Testis (tissue), 3 donors: Measurements from ENCODE around the gene PSMD1. TPM values are rescaled to one million over a fixed set of nuclear protein-coding genes. Genes with fewer than 3 reads are reported as not detected.

ENCODE experiments used
- DNase-seq: peaks from one replicate; pipeline ENCODE4 v3.0.0-alpha.2; 2019
- H3K27ac ChIP-seq, 2 donors: fragments of 200-600 bp; sonication (generic); one replicate each; pipeline ENCODE4 v1.5.1; 2019
- H3K27me3 ChIP-seq: fragments of 200-600 bp; sonication (generic); one replicate; pipeline ENCODE4 v1.5.1; 2019
- H3K36me3 ChIP-seq: fragments of 200-600 bp; sonication (generic); one replicate; pipeline ENCODE4 v1.5.1; 2017; ENCODE audit warnings: low read depth; ENCODE audit errors: missing control alignments
- H3K4me1 ChIP-seq: fragments of 200-600 bp; sonication (generic); one replicate; pipeline ENCODE4 v1.5.1; 2019
- H3K4me3 ChIP-seq, 2 donors: fragments of 200-600 bp; sonication (generic); one replicate each; pipeline ENCODE4 v1.5.1; 2017 to 2019
- H3K9me3 ChIP-seq: fragments of 200-600 bp; sonication (generic); one replicate; pipeline ENCODE4 v1.5.1; 2017
- POLR2A ChIP-seq: fragments of 450-650 bp; IDR thresholded peaks from one replicate; pipeline ENCODE4 v1.6.1; 2017; ENCODE audit warnings: antibody characterized with exemption, mild to moderate bottlenecking, moderate library complexity
- WGBS, 2 donors: methylation state at CpG; one replicate each; pipeline ENCODE4 v1.1.5; 2018; 5-methylcytosine and 5-hydroxymethylcytosine counted together
- intact Hi-C: fragments of 100-400 bp; cut with DNase I; formaldehyde crosslinking; loops from one replicate; pipeline ENCODE4 v1.15.1; 2023; ENCODE audit warnings: low total_unique reads
- polyA plus RNA-seq: library from polyadenylated mRNA; stranded (reverse); fragments of 350-450 nt; fragmentation: Illumina TruSeq; extraction: RNeasy Lipid Tissue Mini Kit (QIAGEN cat#74804); gene quantifications from one replicate; pipeline ENCODE4 v1.2.3, GENCODE V29; 2014; ENCODE audit warnings: low read depth, low replicate concordance; ENCODE audit not compliant: insufficient read depth
- total RNA-seq, 2 donors: library from RNA; depleted of rRNA; stranded (reverse); fragments of >200 nt; gene quantifications; one replicate each; pipeline ENCODE4 v1.2.3, GENCODE V29; 2016
- TF ChIP-seq, protein P1 (sequence below), 3 experiments: fragments of 450-650 bp in 2 of 3; fragments of 200-600 bp in 1 of 3; sonication (generic) in 1 of 3; IDR thresholded peaks; one replicate each; pipeline ENCODE4 v1.5.1; 2016 to 2019; ENCODE audit warnings: antibody characterized with exemption in 3 of 3, mild to moderate bottlenecking in 2 of 3, moderate library complexity in 1 of 3

The PSMD1 gene
- total and polyA plus RNA-seq, 3 donors from 2014 or later, result 60.8 to 69.6 (median 66.8) TPM

DNA sequence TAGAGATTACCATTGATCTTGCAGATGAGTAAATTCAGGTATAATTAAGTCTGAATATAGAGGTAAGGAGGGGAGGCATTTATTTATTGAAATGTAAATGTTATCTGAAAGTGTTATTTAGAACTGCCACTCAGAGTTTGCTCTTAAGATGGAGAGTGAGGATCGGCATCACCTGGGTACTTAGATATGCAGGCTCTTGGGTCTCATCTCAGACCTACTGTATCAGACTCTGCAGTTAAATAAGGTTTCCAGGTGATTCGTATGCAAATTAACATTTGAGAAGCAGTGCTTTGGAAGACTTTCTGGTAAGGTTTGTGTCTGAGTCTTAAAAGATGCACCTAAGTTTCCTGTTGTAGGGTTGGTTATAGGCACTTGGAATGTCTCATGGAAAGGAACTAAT is 59.0 kb downstream of the PSMD1 start:
- Histone ChIP-seq H3K27me3 (no peaks in the 10 kb centered on the region), H3K4me1 (peaks cover 3% of the 10 kb centered on the region), H3K4me3 (no peak overlapping the region), H3K36me3 (no peaks in the 10 kb centered on the region), H3K27ac (no peak overlapping the region), H3K9me3 (no peaks in the 10 kb centered on the region)
- intact Hi-C loops, result loop anchor here (10.0 kb wide), 1 partner anchor 79 kb away; the partner anchor contains the start of gene ARMC9
- DNase-seq, result no peak
- TF ChIP-seq, protein P1, sequence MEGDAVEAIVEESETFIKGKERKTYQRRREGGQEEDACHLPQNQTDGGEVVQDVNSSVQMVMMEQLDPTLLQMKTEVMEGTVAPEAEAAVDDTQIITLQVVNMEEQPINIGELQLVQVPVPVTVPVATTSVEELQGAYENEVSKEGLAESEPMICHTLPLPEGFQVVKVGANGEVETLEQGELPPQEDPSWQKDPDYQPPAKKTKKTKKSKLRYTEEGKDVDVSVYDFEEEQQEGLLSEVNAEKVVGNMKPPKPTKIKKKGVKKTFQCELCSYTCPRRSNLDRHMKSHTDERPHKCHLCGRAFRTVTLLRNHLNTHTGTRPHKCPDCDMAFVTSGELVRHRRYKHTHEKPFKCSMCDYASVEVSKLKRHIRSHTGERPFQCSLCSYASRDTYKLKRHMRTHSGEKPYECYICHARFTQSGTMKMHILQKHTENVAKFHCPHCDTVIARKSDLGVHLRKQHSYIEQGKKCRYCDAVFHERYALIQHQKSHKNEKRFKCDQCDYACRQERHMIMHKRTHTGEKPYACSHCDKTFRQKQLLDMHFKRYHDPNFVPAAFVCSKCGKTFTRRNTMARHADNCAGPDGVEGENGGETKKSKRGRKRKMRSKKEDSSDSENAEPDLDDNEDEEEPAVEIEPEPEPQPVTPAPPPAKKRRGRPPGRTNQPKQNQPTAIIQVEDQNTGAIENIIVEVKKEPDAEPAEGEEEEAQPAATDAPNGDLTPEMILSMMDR (IDR thresholded peaks at IDR 0.05), result no peak
- TF ChIP-seq POLR2A, result no peak
- WGBS, 2 donors, result 87 to 98% methylated on average over 2 of the region's 2 CpGs

DNA sequence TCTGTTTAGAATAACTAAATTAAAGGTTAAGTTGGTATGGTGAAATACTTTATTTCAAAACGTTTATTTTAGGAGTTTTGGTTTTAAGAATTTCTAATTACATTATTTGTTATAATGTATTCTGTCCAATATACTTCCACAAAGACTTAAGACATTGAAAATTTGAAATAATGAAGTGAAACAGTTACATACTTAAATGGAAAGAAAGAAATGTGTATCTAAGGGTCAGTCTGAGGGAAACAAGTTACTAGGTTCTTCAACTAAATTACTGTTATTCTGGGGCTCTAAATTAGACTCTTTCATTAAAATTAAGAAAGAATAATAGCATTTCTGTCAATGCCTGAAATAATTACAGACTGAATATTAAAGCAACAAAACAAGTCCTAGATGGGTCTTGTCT is 60.5 kb downstream of the PSMD1 start:
- intact Hi-C loops, result loop anchor here (10.0 kb wide), 1 partner anchor 78 kb away; the partner anchor contains the start of gene ARMC9
- H3K9me3 ChIP-seq, result no peaks in the 10 kb centered on the region
- 43 to 44% methylated on average over 1 of the region's 1 CpG for WGBS, 2 donors
- H3K27me3 ChIP-seq, result no peaks in the 10 kb centered on the region
- no peaks in the 10 kb centered on the region for H3K36me3 ChIP-seq
- no peak overlapping the region for H3K27ac ChIP-seq
- TF ChIP-seq, protein P1 (IDR thresholded peaks at IDR 0.05), result no peak
- TF ChIP-seq POLR2A, result no peak
- H3K4me1 ChIP-seq, result no peaks in the 10 kb centered on the region
- H3K4me3 ChIP-seq, result no peak overlapping the region
- DNase-seq, result no peak

DNA sequence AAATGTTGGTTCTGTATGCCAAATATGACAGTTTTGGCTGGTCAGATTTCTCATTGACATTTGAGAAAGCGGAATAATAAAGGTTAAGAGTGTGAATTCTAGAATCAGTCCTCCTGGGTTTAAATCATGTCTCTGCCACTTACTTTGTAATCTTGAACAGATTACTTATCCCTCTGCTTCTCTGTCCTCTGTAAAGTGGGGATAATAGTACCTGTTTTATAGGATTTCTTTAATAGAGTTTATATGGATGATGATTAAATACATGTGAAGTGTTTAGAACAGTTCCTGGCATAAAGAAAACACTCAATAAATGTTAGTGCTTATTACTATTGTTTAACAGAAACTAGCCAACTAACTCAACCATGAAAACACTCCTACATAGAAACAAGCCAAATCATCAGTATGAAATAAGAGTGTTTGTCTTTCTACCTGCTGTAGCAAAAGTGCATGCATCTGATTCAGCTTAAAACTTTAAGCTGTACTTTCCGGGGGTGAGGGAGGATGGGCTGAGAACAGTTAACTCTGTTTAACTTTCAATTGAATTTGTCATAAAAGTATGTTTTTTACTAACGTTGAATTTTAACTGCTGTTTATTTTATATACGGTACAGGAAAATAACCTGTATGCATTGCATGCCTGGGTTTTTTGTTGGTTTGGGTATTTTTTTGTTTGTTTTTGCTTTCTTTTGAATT is 61.4 kb downstream of the PSMD1 start:
- TF ChIP-seq POLR2A, result no peak
- TF ChIP-seq, protein P1 (IDR thresholded peaks at IDR 0.05), result no peak
- 68 to 69% methylated on average over 4 of the region's 4 CpGs for WGBS, 2 donors
- no peak overlapping the region for H3K27ac ChIP-seq
- intact Hi-C loops, result loop anchor here (10.0 kb wide), 1 partner anchor 77 kb away; the partner anchor contains the start of gene ARMC9
- no peaks in the 10 kb centered on the region for H3K27me3 ChIP-seq
- H3K4me1 ChIP-seq, result no peaks in the 10 kb centered on the region
- no peaks in the 10 kb centered on the region for H3K9me3 ChIP-seq
- H3K4me3 ChIP-seq, result no peak overlapping the region
- no peak for DNase-seq
- no peaks in the 10 kb centered on the region for H3K36me3 ChIP-seq

DNA sequence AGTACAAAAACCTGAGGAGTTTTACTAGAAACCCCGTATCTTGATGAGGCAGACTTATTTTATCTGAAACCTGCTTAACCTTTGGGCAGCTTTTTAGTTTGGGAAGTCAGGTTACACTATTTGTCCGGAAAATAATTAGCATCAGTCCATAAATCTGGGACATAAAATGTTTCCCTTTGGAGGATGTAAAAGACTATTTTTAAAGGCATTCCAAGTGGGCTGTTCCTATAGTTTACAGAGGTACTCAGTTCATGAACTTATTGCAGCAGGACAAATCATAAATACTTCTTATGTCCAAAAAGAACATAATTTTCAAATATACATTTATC is 61.9 kb downstream of the PSMD1 start:
- intact Hi-C loops, result loop anchor here (10.0 kb wide), 1 partner anchor 76 kb away; the partner anchor contains the start of gene ARMC9
- H3K4me3 ChIP-seq, result no peak overlapping the region

More for the DNA sequence above, 61.9 kb downstream of the PSMD1 start:
- no peaks in the 10 kb centered on the region for H3K27me3 ChIP-seq
- WGBS, 2 donors, result 59 to 66% methylated on average over 2 of the region's 2 CpGs
- H3K4me1 ChIP-seq, result no peaks in the 10 kb centered on the region
- no peak overlapping the region for H3K27ac ChIP-seq
- no peaks in the 10 kb centered on the region for H3K36me3 ChIP-seq
- TF ChIP-seq POLR2A, result no peak
- TF ChIP-seq, protein P1 (IDR thresholded peaks at IDR 0.05), result no peak
- DNase-seq, result no peak
- no peaks in the 10 kb centered on the region for H3K9me3 ChIP-seq
